IMR-90 (cell line): ENCODE data around the gene CHST3.

Experiments
- BHLHE40 ChIP-seq: fragments of 150-350 bp; IDR thresholded peaks from 2 replicates; pipeline ENCODE4 v1.6.1; 2016; ENCODE audit warnings: mild to moderate bottlenecking, low read depth, low read length
- CEBPB ChIP-seq: IDR thresholded peaks from 2 replicates; pipeline ENCODE4 v1.6.1; 2012; ENCODE audit warnings: low read depth, low read length, improper control_type of control experiment
- CTCF ChIP-seq: conservative IDR thresholded peaks from 2 replicates; pipeline ENCODE4 v1.5.1; 2012; ENCODE audit warnings: mild to moderate bottlenecking, low read depth, low read length, improper control_type of control experiment
- FOS ChIP-seq: fragments of 150-350 bp; IDR thresholded peaks from 2 replicates; pipeline ENCODE4 v1.6.1; 2016; ENCODE audit warnings: low read depth, low read length
- MAFK ChIP-seq: IDR thresholded peaks from 2 replicates; pipeline ENCODE4 v1.6.1; 2012; ENCODE audit warnings: low read depth, low read length, improper control_type of control experiment
- MAZ ChIP-seq: IDR thresholded peaks from 2 replicates; pipeline ENCODE4 v1.6.1; 2012; ENCODE audit warnings: low read depth, mild to moderate bottlenecking, low read length, improper control_type of control experiment, moderate library complexity, borderline replicate concordance
- MXI1 ChIP-seq: IDR thresholded peaks from 2 replicates; pipeline ENCODE4 v1.6.1; 2012; ENCODE audit warnings: low read depth, mild to moderate bottlenecking, low read length, moderate library complexity, borderline replicate concordance
- POLR2A ChIP-seq: IDR thresholded peaks from 2 replicates; pipeline ENCODE4 v1.6.1; 2012; ENCODE audit warnings: mild to moderate bottlenecking, low read depth, low read length
- RAD21 ChIP-seq: IDR thresholded peaks from 2 replicates; pipeline ENCODE4 v1.6.1; 2012; ENCODE audit warnings: low read length, improper control_type of control experiment
- RCOR1 ChIP-seq: IDR thresholded peaks from 2 replicates; pipeline ENCODE4 v1.6.1; 2012; ENCODE audit warnings: mild to moderate bottlenecking, low read length, improper control_type of control experiment; ENCODE audit not compliant: insufficient replicate concordance
- RFX5 ChIP-seq: IDR thresholded peaks from 2 replicates; pipeline ENCODE4 v1.8.0; 2012; ENCODE audit warnings: low read depth, mild to moderate bottlenecking, low read length, moderate library complexity

GRCh38 chr10:71978988-71979691 lies 14.9 kb downstream of the CHST3 start:
- TF ChIP-seq MAFK, result no peak
- no peak for TF ChIP-seq CTCF
- no peak for TF ChIP-seq POLR2A
- no peak for TF ChIP-seq RAD21
- no peak for TF ChIP-seq MXI1
- TF ChIP-seq MAZ, result no peak
- no peak for TF ChIP-seq RFX5
- TF ChIP-seq RCOR1, result no peak
- TF ChIP-seq CEBPB, result no peak
- TF ChIP-seq BHLHE40, result no peak
- TF ChIP-seq FOS, result no peak
